ENCODE results near the gene FOXK1.

Gene FOXK1

GRCh38 chr7:4749798-4750197 is 67.7 kb downstream of the FOXK1 start:
- DNase-seq (ENCODE audit: insufficient read length) (no peak), FAIRE-seq (no peak)
- no peak for TF ChIP-seq POLR2A (IDR thresholded peaks at IDR 0.05; ENCODE audit: low read depth, low read length)
- no peak for TF ChIP-seq POLR2AphosphoS5 (IDR thresholded peaks at IDR 0.05; ENCODE audit: low read depth, low read length)
- TF ChIP-seq TAF1 (IDR thresholded peaks at IDR 0.05; ENCODE audit: borderline replicate concordance, low read depth, low read length), result no peak

GRCh38 chr7:4751398-4751947 is 69.4 kb downstream of the FOXK1 start:
- FAIRE-seq (no peak), DNase-seq (ENCODE audit: insufficient read length) (no peak)

GRCh38 chr7:4753598-4754432 is 71.7 kb downstream of the FOXK1 start:
- DNase-seq (ENCODE audit: insufficient read length) (peak; percentile 92), FAIRE-seq (peak; percentile 91)
- TF ChIP-seq POLR2A (IDR thresholded peaks at IDR 0.05; ENCODE audit: low read depth, low read length) (no peak), TAF1 (IDR thresholded peaks at IDR 0.05; ENCODE audit: borderline replicate concordance, low read depth, low read length) (no peak), POLR2AphosphoS5 (IDR thresholded peaks at IDR 0.05; ENCODE audit: low read depth, low read length) (no peak)

More at GRCh38 chr7:4751398-4751947, 69.4 kb downstream of the FOXK1 start:
- no peak for TF ChIP-seq TAF1 (IDR thresholded peaks at IDR 0.05; ENCODE audit: borderline replicate concordance, low read depth, low read length)
- no peak for TF ChIP-seq POLR2AphosphoS5 (IDR thresholded peaks at IDR 0.05; ENCODE audit: low read depth, low read length)
- no peak for TF ChIP-seq POLR2A (IDR thresholded peaks at IDR 0.05; ENCODE audit: low read depth, low read length)

DNA sequence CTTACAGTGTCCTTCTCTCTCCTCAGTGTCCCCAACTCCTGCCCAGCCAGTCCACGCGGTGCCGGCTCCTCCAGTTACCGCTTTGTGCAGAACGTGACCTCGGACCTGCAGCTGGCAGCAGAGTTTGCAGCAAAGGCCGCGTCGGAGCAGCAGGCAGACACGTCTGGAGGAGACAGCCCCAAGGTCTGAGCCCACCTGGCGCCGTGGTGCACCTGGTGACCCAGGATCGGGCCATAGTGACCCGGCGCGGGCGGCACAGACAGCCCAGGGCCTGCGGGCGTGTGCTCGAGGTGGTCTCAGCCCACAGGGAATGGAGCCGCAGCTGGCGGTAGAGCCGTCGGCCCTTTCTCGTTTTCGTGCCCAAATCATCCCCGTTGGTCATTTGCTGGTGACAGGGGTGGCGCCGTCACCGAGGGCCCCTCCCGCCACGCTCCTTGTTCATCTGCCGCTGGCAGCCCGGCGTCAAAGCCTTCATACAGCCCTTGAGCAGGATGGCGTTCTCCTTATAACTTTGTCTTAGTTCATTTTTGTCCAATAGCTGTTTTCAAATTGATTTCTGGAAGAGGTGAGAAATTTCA is 72.4 kb downstream of the FOXK1 start:
- TF ChIP-seq TAF1 (IDR thresholded peaks at IDR 0.05; ENCODE audit: borderline replicate concordance, low read depth, low read length) (no peak), POLR2AphosphoS5 (IDR thresholded peaks at IDR 0.05; ENCODE audit: low read depth, low read length) (no peak), POLR2A (IDR thresholded peaks at IDR 0.05; ENCODE audit: low read depth, low read length) (no peak)
- no peak for DNase-seq (ENCODE audit: insufficient read length)
- FAIRE-seq, result no peak

- no peak for FAIRE-seq
- no peak for DNase-seq (ENCODE audit: insufficient read length)
- no peak for TF ChIP-seq POLR2AphosphoS5 (IDR thresholded peaks at IDR 0.05; ENCODE audit: low read depth, low read length)
- TF ChIP-seq POLR2A (IDR thresholded peaks at IDR 0.05; ENCODE audit: low read depth, low read length), result no peak
- TF ChIP-seq TAF1 (IDR thresholded peaks at IDR 0.05; ENCODE audit: borderline replicate concordance, low read depth, low read length), result no peak
Observed at GRCh38 chr7:4755045-4755444, 73.0 kb downstream of the FOXK1 start.

- FAIRE-seq, result no peak
- TF ChIP-seq POLR2A (IDR thresholded peaks at IDR 0.05; ENCODE audit: low read depth, low read length) (no peak), TAF1 (IDR thresholded peaks at IDR 0.05; ENCODE audit: borderline replicate concordance, low read depth, low read length) (no peak), POLR2AphosphoS5 (IDR thresholded peaks at IDR 0.05; ENCODE audit: low read depth, low read length) (no peak)
- no peak for DNase-seq (ENCODE audit: insufficient read length)
Observed at GRCh38 chr7:4758111-4758510, 76.0 kb downstream of the FOXK1 start.

DNA sequence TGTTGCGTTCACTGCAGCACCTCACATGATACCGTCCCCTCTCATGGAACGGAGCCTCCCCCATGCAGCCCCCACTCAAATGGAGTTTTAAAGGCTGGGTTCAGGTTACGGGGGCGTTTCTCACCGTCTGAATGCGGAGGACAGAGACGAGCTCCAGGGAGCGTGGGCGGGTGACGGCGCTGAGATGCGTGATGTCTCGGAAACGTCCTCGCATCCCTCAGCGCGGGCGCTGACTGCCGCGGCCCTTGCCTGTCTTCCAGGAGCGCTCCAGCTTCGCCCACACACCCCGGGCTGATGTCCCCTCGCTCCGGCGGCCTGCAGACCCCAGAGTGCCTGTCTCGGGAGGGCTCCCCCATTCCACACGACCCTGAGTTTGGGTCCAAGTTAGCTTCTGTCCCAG is 76.7 kb downstream of the FOXK1 start:
- no peak for DNase-seq (ENCODE audit: insufficient read length)
- FAIRE-seq, result no peak
- TF ChIP-seq POLR2AphosphoS5 (IDR thresholded peaks at IDR 0.05; ENCODE audit: low read depth, low read length) (no peak), POLR2A (IDR thresholded peaks at IDR 0.05; ENCODE audit: low read depth, low read length) (no peak), TAF1 (IDR thresholded peaks at IDR 0.05; ENCODE audit: borderline replicate concordance, low read depth, low read length) (no peak)

DNA sequence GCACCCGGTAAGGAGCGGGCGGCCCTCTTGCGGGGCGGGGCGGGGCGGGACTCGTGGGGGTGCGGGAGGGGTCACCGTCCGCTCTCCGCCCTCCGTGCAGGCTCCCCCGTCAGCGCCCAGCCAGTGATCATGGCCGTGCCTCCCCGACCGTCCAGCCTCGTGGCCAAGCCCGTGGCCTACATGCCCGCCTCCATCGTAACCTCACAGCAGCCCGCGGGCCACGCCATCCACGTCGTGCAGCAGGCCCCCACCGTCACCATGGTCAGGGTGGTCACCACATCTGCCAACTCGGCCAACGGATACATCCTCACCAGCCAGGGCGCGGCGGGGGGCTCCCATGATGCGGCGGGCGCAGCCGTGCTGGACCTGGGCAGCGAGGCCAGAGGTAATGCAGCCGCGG is 77.1 kb downstream of the FOXK1 start:
- DNase-seq (ENCODE audit: insufficient read length) (no peak), FAIRE-seq (no peak)
- TF ChIP-seq POLR2AphosphoS5 (IDR thresholded peaks at IDR 0.05; ENCODE audit: low read depth, low read length) (no peak), TAF1 (IDR thresholded peaks at IDR 0.05; ENCODE audit: borderline replicate concordance, low read depth, low read length) (no peak), POLR2A (IDR thresholded peaks at IDR 0.05; ENCODE audit: low read depth, low read length) (no peak)

- TF ChIP-seq POLR2A (IDR thresholded peaks at IDR 0.05; ENCODE audit: low read depth, low read length) (no peak), POLR2AphosphoS5 (IDR thresholded peaks at IDR 0.05; ENCODE audit: low read depth, low read length) (no peak), TAF1 (IDR thresholded peaks at IDR 0.05; ENCODE audit: borderline replicate concordance, low read depth, low read length) (no peak)
- no peak for FAIRE-seq
- DNase-seq (ENCODE audit: insufficient read length), result no peak
Observed at GRCh38 chr7:4760952-4761351, 78.9 kb downstream of the FOXK1 start.

GRCh38 chr7:4762121-4763055 is 80.3 kb downstream of the FOXK1 start:
- FAIRE-seq (no peak), DNase-seq (ENCODE audit: insufficient read length) (no peak)
- TF ChIP-seq TAF1 (IDR thresholded peaks at IDR 0.05; ENCODE audit: borderline replicate concordance, low read depth, low read length), result no peak
